Panc1 (cell line): ENCODE results near the gene VPS13A. TPM values are rescaled to one million over a fixed set of nuclear protein-coding genes. Genes with fewer than 3 reads are reported as not detected.

Source experiments
- ATAC-seq: fragments of 200-7000 bp; cut with Tn5 transposase; 2 replicates; pipeline ENCODE4 v1.9.1; 2020; ENCODE audit warnings: mild to moderate bottlenecking, moderate library complexity
- BruUV-seq: library from RNA; stranded (reverse); fragments of 400-500 nt; replicated peaks from 2 replicates; lab custom pipeline; 2021; lab: Mats Ljungman, UMichigan
- CTCF ChIA-PET: fragments of 300-600 bp; sonication (Branson Sonifier 250); formaldehyde crosslinking; loops from one replicate; lab custom pipeline; 2022; ENCODE audit warnings: antibody characterized with exemption; lab: Charles Lee
- POLR2A ChIA-PET: fragments of 300-600 bp; sonication (Branson Sonifier 250); formaldehyde crosslinking; loops from one replicate; lab custom pipeline; 2022; ENCODE audit warnings: antibody characterized with exemption; lab: Charles Lee
- DNase-seq: peaks from one replicate; pipeline ENCODE4 v3.0.0-alpha.2; 2010; ENCODE audit warnings: low read depth, low spot score
- H3K27ac ChIP-seq: 2 replicates; pipeline ENCODE4 v1.5.1; 2011; ENCODE audit warnings: mild to moderate bottlenecking, low read length, inconsistent platforms
- H3K27me3 ChIP-seq: fragments of 200-500 bp; sonication (Bioruptor generic); 2 replicates; pipeline ENCODE4 v1.6.0; 2014; ENCODE audit warnings: low read length, inconsistent platforms; ENCODE audit not compliant: control insufficient read depth, insufficient read depth
- H3K36me3 ChIP-seq: fragments of 200-500 bp; sonication (Bioruptor generic); 2 replicates; pipeline ENCODE4 v1.5.1; 2014; ENCODE audit warnings: inconsistent platforms, mild to moderate bottlenecking, low read length, moderate library complexity; ENCODE audit not compliant: control insufficient read depth, insufficient read depth
- H3K4me1 ChIP-seq: 2 replicates; pipeline ENCODE4 v1.5.1; 2011; ENCODE audit warnings: inconsistent platforms, mild to moderate bottlenecking, low read length, moderate library complexity; ENCODE audit not compliant: control insufficient read depth, insufficient read depth
- H3K4me3 ChIP-seq, 2 experiments: 2 replicates each; pipeline ENCODE4 v1.5.1; 2011 to 2012; ENCODE audit warnings: low read depth in 2 of 2, low read length in 2 of 2, mild to moderate bottlenecking in 2 of 2, inconsistent platforms in 1 of 2, moderate library complexity in 1 of 2
- H3K9me3 ChIP-seq: fragments of 200-500 bp; sonication (Bioruptor generic); 2 replicates; pipeline ENCODE4 v1.5.1; 2014; ENCODE audit warnings: low read depth, mild to moderate bottlenecking, inconsistent platforms, low read length, moderate library complexity; ENCODE audit not compliant: control insufficient read depth, insufficient read depth
- CTCF ChIP-seq: fragments of 450-650 bp; IDR thresholded peaks from 2 replicates; pipeline ENCODE4 v1.5.1; 2017; ENCODE audit warnings: mild to moderate bottlenecking
- POLR2AphosphoS5 ChIP-seq: IDR thresholded peaks from 2 replicates; pipeline ENCODE4 v1.6.1; 2012; ENCODE audit warnings: mild to moderate bottlenecking, low read depth, low read length, moderate library complexity
- REST ChIP-seq, 2 experiments: IDR thresholded peaks; 2 replicates each; pipeline ENCODE4 v1.6.1; 2011 to 2012; ENCODE audit warnings: low read depth in 2 of 2, control low read depth in 1 of 2, low read length in 1 of 2, mild to moderate bottlenecking in 1 of 2, moderate library complexity in 1 of 2; ENCODE audit not compliant: insufficient read depth in 1 of 2
- SIN3A ChIP-seq: IDR thresholded peaks from 2 replicates; pipeline ENCODE4 v1.6.1; 2012; ENCODE audit warnings: low read depth, mild to moderate bottlenecking, low read length, moderate library complexity, borderline replicate concordance; ENCODE audit not compliant: insufficient read depth
- TCF7L2 ChIP-seq: IDR thresholded peaks from 2 replicates; pipeline ENCODE4 v1.6.1; 2011; ENCODE audit warnings: mild to moderate bottlenecking, low read depth, low read length, inconsistent platforms
- in situ Hi-C: cut with HindIII; loops from 2 replicates; pipeline ENCODE4 v1.10.0; 2016; ENCODE audit warnings: low sequenced_read_pairs, low pct_unique_long_range_greater_than_20kb
- intact Hi-C: fragments of 100-400 bp; cut with micrococcal nuclease; formaldehyde crosslinking; loops from one replicate; pipeline ENCODE4 v1.10.0; 2022; ENCODE audit not compliant: unreplicated experiment
- total RNA-seq: library from RNA; stranded (reverse); gene quantifications from one replicate; pipeline ENCODE4 v1.2.1, GENCODE V29; 2021; ENCODE audit not compliant: unreplicated experiment

The VPS13A gene
- total RNA-seq, 1 experiment from 2014 or later, result 26.1 TPM

- in situ Hi-C loops (no loop called here), intact Hi-C loops (no loop called here)
- H3K4me1 ChIP-seq, result no peaks in the 10 kb centered on the region
- H3K27me3 ChIP-seq, result no peaks in the 10 kb centered on the region
- no peak overlapping the region for H3K4me3 ChIP-seq
- no peak for TF ChIP-seq SIN3A
- peak; percentile 48 for TF ChIP-seq CTCF
- no peak for TF ChIP-seq TCF7L2
- TF ChIP-seq POLR2AphosphoS5, result no peak
- ChIA-PET CTCF (no interaction called here), POLR2A (no interaction called here)
- DNase-seq (no peak), ATAC-seq (no peak)
- no TSS peak for BruUV-seq
- H3K27ac ChIP-seq, result no peak overlapping the region
- peaks cover 2% of the 10 kb centered on the region; the same call in 1 of the 2 replicates for H3K9me3 ChIP-seq
- no peaks in the 10 kb centered on the region for H3K36me3 ChIP-seq
Measured at GRCh38 chr9:77291714-77292113, 114.4 kb downstream of the VPS13A start.

- in situ Hi-C loops (no loop called here), intact Hi-C loops (no loop called here)
- no peak overlapping the region for H3K4me3 ChIP-seq
- no peak for ATAC-seq
- no TSS peak for BruUV-seq
- DNase-seq, result no peak
- no peaks in the 10 kb centered on the region for H3K27me3 ChIP-seq
- H3K27ac ChIP-seq, result no peak overlapping the region
- ChIA-PET POLR2A (no interaction called here), CTCF (no interaction called here)
- H3K9me3 ChIP-seq, result no peaks in the 10 kb centered on the region
- H3K4me1 ChIP-seq, result no peaks in the 10 kb centered on the region
- no peaks in the 10 kb centered on the region for H3K36me3 ChIP-seq
- TF ChIP-seq TCF7L2 (no peak), REST (IDR thresholded peaks at IDR 0.05; ENCODE audit: insufficient read depth in 1 of 2, low read depth in 2 of 2, low read length in 1 of 2) (no peak), POLR2AphosphoS5 (no peak), SIN3A (no peak)
Measured at GRCh38 chr9:77293949-77294348, 116.6 kb downstream of the VPS13A start.

- DNase-seq, result no peak
- Histone ChIP-seq H3K27me3 (no peaks in the 10 kb centered on the region), H3K4me1 (no peaks in the 10 kb centered on the region), H3K36me3 (no peaks in the 10 kb centered on the region), H3K4me3 (no peak overlapping the region), H3K9me3 (no peaks in the 10 kb centered on the region), H3K27ac (no peak overlapping the region)
- in situ Hi-C loops (no loop called here), intact Hi-C loops (no loop called here)
- ATAC-seq, result no peak
- TF ChIP-seq POLR2AphosphoS5 (no peak), SIN3A (no peak)
- no TSS peak for BruUV-seq
- ChIA-PET CTCF (no interaction called here), POLR2A (no interaction called here)
Measured at GRCh38 chr9:77304543-77304942, 127.2 kb downstream of the VPS13A start.
